CD14-positive monocyte (primary cell): ENCODE results near the gene PTPN14. TPM values are rescaled to one million over a fixed set of nuclear protein-coding genes. Genes with fewer than 3 reads are reported as not detected.

Experiments
- DNase-seq, 3 donors: peaks; one replicate each; pipeline ENCODE4 v3.0.0-alpha.2; 2011 to 2022
- H2AFZ ChIP-seq: 2 replicates; pipeline ENCODE4 v1.6.0; 2012; ENCODE audit warnings: mild to moderate bottlenecking, low read depth, low read length, inconsistent platforms; ENCODE audit not compliant: insufficient read depth, poor library complexity, severe bottlenecking
- H3K27ac ChIP-seq, 2 donors: 1 replicate in 1 of 2; 2 replicates in 1 of 2; pipeline ENCODE4 v1.5.1; 2012 to 2013; ENCODE audit warnings: low read length in 2 of 2, control low read depth in 1 of 2, inconsistent platforms in 1 of 2, low read depth in 1 of 2, mild to moderate bottlenecking in 1 of 2
- H3K27me3 ChIP-seq, 2 donors: one replicate each; pipeline versions ENCODE4 v1.6.0 to v1.6.1; 2011 to 2013; ENCODE audit warnings: low read length in 2 of 2; ENCODE audit not compliant: control insufficient read depth in 2 of 2, insufficient read depth in 2 of 2
- H3K36me3 ChIP-seq, 2 donors: replicated peaks in 1 of 2; 1 replicate in 1 of 2; 2 replicates in 1 of 2; pipeline versions ENCODE4 v1.5.1 to v1.6.1; 2012 to 2013; ENCODE audit warnings: low read length in 2 of 2, control low read depth in 1 of 2, inconsistent platforms in 1 of 2, mild to moderate bottlenecking in 1 of 2; ENCODE audit not compliant: insufficient read depth in 2 of 2, control insufficient read depth in 1 of 2
- H3K4me1 ChIP-seq, 2 donors: 1 replicate in 1 of 2; 2 replicates in 1 of 2; pipeline versions ENCODE4 v1.5.1 to v1.6.1; 2012 to 2013; ENCODE audit warnings: low read length in 2 of 2, control low read depth in 1 of 2, inconsistent platforms in 1 of 2, mild to moderate bottlenecking in 1 of 2, moderate library complexity in 1 of 2; ENCODE audit not compliant: insufficient read depth in 2 of 2, control insufficient read depth in 1 of 2
- H3K4me2 ChIP-seq: replicated peaks from 2 replicates; pipeline ENCODE3; 2012; ENCODE audit warnings: low read length, moderate library complexity, mild to moderate bottlenecking; ENCODE audit not compliant: poor library complexity, severe bottlenecking; ENCODE audit errors: extremely low read depth
- H3K4me3 ChIP-seq, 3 experiments: fragments of 200-600 bp in 1 of 3; sonication (generic) in 1 of 3; replicated peaks in 1 of 3; 1 replicate in 2 of 3; 2 replicates in 1 of 3; pipeline ENCODE4 v1.5.1; 2011 to 2013; ENCODE audit warnings: low read length in 3 of 3, mild to moderate bottlenecking in 3 of 3, control low read depth in 2 of 3, low read depth in 2 of 3, inconsistent platforms in 1 of 3, moderate library complexity in 1 of 3
- H3K79me2 ChIP-seq: 2 replicates; pipeline ENCODE4 v1.6.0; 2012; ENCODE audit warnings: mild to moderate bottlenecking, control low read depth, inconsistent platforms, low read length, moderate library complexity; ENCODE audit not compliant: insufficient read depth
- H3K9ac ChIP-seq: 2 replicates; pipeline ENCODE4 v1.6.0; 2017; ENCODE audit warnings: low read length, mild to moderate bottlenecking; ENCODE audit not compliant: insufficient read depth, poor library complexity, severe bottlenecking
- H3K9me3 ChIP-seq, 2 donors: replicated peaks in 1 of 2; 1 replicate in 1 of 2; 2 replicates in 1 of 2; pipeline versions ENCODE4 v1.5.1 to v1.6.1; 2012 to 2013; ENCODE audit warnings: low read length in 2 of 2, control low read depth in 1 of 2; ENCODE audit not compliant: control insufficient read depth in 1 of 2, insufficient read depth in 1 of 2
- H4K20me1 ChIP-seq: 2 replicates; pipeline ENCODE4 v1.6.0; 2012; ENCODE audit warnings: mild to moderate bottlenecking, low read length, control low read depth, moderate library complexity; ENCODE audit not compliant: insufficient read depth
- H3K27ac Mint-ChIP-seq, 7 donors: one replicate each; pipeline ENCODE4 v1.8.0; 2020; ENCODE audit warnings: mild to moderate bottlenecking in 7 of 7, mixed read lengths in 7 of 7, moderate library complexity in 6 of 7, inconsistent platforms in 2 of 7
- H3K27me3 Mint-ChIP-seq, 3 donors: one replicate each; pipeline ENCODE4 v1.8.0; 2021 to 2022; ENCODE audit warnings: low read depth in 3 of 3, mild to moderate bottlenecking in 3 of 3, mixed read lengths in 3 of 3, moderate library complexity in 3 of 3, inconsistent platforms in 1 of 3
- H3K36me3 Mint-ChIP-seq, 2 donors: one replicate each; pipeline ENCODE4 v1.8.0; 2020; ENCODE audit warnings: mixed read lengths in 2 of 2, inconsistent platforms in 1 of 2, mild to moderate bottlenecking in 1 of 2
- H3K4me1 Mint-ChIP-seq: one replicate; pipeline ENCODE4 v1.8.0; 2020; ENCODE audit warnings: mild to moderate bottlenecking, mixed read lengths
- H3K4me3 Mint-ChIP-seq, 2 donors: one replicate each; pipeline ENCODE4 v1.8.0; 2020; ENCODE audit warnings: mild to moderate bottlenecking in 2 of 2, mixed read lengths in 2 of 2, moderate library complexity in 1 of 2
- H3K9me3 Mint-ChIP-seq, 7 donors: one replicate each; pipeline ENCODE4 v1.8.0; 2020 to 2022; ENCODE audit warnings: mixed read lengths in 7 of 7, mild to moderate bottlenecking in 6 of 7, moderate library complexity in 6 of 7, inconsistent platforms in 2 of 7
- CTCF ChIP-seq: fragments of 200-600 bp; IDR thresholded peaks from one replicate; pipeline ENCODE4 v1.8.0; 2022; ENCODE audit warnings: antibody characterized with exemption, mild to moderate bottlenecking
- WGBS: methylation state at CpG from one replicate; pipeline ENCODE4 v1.1.5; 2013; ENCODE audit warnings: missing lambda C conversion rate; ENCODE audit not compliant: insufficient coverage; 5-methylcytosine and 5-hydroxymethylcytosine counted together
- intact Hi-C, 2 donors: fragments of 100-400 bp; cut with micrococcal nuclease; formaldehyde crosslinking; loops; one replicate each; pipeline versions ENCODE4 v1.15.0 to v1.15.1; 2023
- polyA plus RNA-seq, 3 donors: library from polyadenylated mRNA; depleted of rRNA in 1 of 3; unstranded in 2 of 3; stranded (reverse) in 1 of 3; fragments of 300-500 nt in 2 of 3; fragments of >200 nt in 1 of 3; fragmentation: Illumina TruSeq in 2 of 3; gene quantifications; 1 replicate in 2 of 3; 2 replicates in 1 of 3; pipeline ENCODE4 v1.2.3, GENCODE V29; 2012 to 2021

PTPN14 gene
- polyA plus RNA-seq, 3 donors: 0.01 TPM; not detected in 1

DNA sequence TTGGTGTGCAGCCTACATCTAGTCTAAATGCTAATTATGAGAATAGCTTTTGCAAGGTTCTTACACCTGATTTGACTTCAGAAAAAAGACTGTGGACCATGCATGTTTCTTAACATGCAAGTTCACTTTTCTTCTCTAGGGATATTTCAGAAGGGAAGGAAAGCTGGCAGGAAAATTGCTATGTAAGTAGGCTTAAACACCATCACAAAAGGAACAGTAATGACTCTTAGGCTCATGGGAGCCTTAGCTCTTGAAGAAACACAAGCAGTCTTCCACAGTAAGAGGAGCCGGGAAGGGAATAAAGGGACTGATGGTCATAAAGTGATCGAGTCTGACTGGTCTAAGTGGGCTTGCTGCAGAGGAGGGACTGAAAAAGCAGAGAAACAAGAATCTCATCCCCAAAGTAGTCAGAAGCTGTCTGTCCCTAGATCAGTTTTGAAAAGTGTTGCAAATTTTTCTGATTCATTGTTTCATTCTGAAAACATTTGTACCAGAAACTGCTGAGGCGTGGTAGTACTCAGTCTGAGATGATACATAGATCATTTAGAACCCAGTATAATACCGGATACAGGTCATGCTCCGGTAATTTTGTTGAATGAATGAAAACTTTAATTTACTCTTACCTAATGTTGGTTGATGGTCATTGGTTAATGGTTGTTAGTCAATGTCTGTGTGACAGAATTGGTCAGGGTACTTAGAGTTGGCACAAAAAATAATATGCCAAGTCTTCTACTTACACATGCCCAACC, 229.5 kb downstream of the PTPN14 start:
- no peak for TF ChIP-seq CTCF
- intact Hi-C loops: no loop called here
- no CpG with 5 or more reads among the region's 5 CpGs for WGBS
- no peak for DNase-seq
- no peak overlapping the region for H3K27ac ChIP-seq
- H4K20me1 ChIP-seq: no peaks in the 10 kb centered on the region
- no peaks in the 10 kb centered on the region for H3K9me3 ChIP-seq
- H3K9me3 Mint-ChIP-seq: no peaks in the 10 kb centered on the region
- no peak overlapping the region for H3K4me3 Mint-ChIP-seq
- no peak overlapping the region for H2AFZ ChIP-seq
- no peak overlapping the region for H3K27ac Mint-ChIP-seq
- H3K27me3 Mint-ChIP-seq: no peaks in the 10 kb centered on the region
- no peak overlapping the region for H3K4me3 ChIP-seq
- H3K79me2 ChIP-seq: no peaks in the 10 kb centered on the region
- H3K36me3 ChIP-seq: peaks cover 20 to 33% of the 10 kb centered on the region in 2 donors
- no peak overlapping the region for H3K4me2 ChIP-seq
- no peak overlapping the region for H3K9ac ChIP-seq
- no peaks in the 10 kb centered on the region for H3K27me3 ChIP-seq
- H3K4me1 Mint-ChIP-seq: peaks cover 5% of the 10 kb centered on the region
- H3K36me3 Mint-ChIP-seq: peaks cover 46 to 48% of the 10 kb centered on the region in 2 donors
- no peaks in the 10 kb centered on the region for H3K4me1 ChIP-seq

GRCh38 chr1:214319938-214320337, 231.5 kb downstream of the PTPN14 start:
- Histone ChIP-seq H4K20me1 (no peaks in the 10 kb centered on the region), H3K4me1 (no peaks in the 10 kb centered on the region), H2AFZ (no peak overlapping the region), H3K79me2 (no peaks in the 10 kb centered on the region), H3K9ac (no peak overlapping the region), H3K27ac (no peak overlapping the region), H3K9me3 (no peaks in the 10 kb centered on the region), H3K4me3 (no peak overlapping the region), H3K36me3 (peaks cover 10 to 33% of the 10 kb centered on the region in 2 donors), H3K27me3 (no peaks in the 10 kb centered on the region), H3K4me2 (no peak overlapping the region)
- no peaks in the 10 kb centered on the region for H3K27me3 Mint-ChIP-seq
- H3K27ac Mint-ChIP-seq: no peak overlapping the region
- 100% methylated on average over 1 of the region's 5 CpGs for WGBS
- intact Hi-C loops: no loop called here
- no peak for DNase-seq
- H3K9me3 Mint-ChIP-seq: no peaks in the 10 kb centered on the region
- peaks cover 5% of the 10 kb centered on the region for H3K4me1 Mint-ChIP-seq
- H3K4me3 Mint-ChIP-seq: no peak overlapping the region
- peaks cover 45 to 49% of the 10 kb centered on the region in 2 donors for H3K36me3 Mint-ChIP-seq
- peak; percentile 21 for TF ChIP-seq CTCF
